Subcutaneous adipose tissue (tissue), 4 donors: ENCODE results near the gene SETD9. TPM values are rescaled to one million over a fixed set of nuclear protein-coding genes. Genes with fewer than 3 reads are reported as not detected.

Experiments
- CTCF ChIP-seq: fragments of 450-650 bp; IDR thresholded peaks from one replicate; pipeline ENCODE4 v1.5.1; 2016; ENCODE audit warnings: low read depth, mild to moderate bottlenecking, control low read depth, antibody characterized with exemption, moderate library complexity
- total RNA-seq, 4 donors: library from RNA; depleted of rRNA; stranded (reverse); fragments of >200 nt; gene quantifications; one replicate each; pipeline ENCODE4 v1.1.0, GENCODE V29; 2016

Gene SETD9
- total RNA-seq, 4 donors from 2014 or later = 11.0 to 26.1 (median 19.6) TPM

GRCh38 chr5:56893251-56893951 lies 16.0 kb upstream of the SETD9 start:
- no peak for TF ChIP-seq CTCF

- no peak for TF ChIP-seq CTCF
Measured at GRCh38 chr5:56896763-56897162, 12.6 kb upstream of the SETD9 start.

GRCh38 chr5:56898213-56898612 lies 11.2 kb upstream of the SETD9 start:
- no peak for TF ChIP-seq CTCF

GRCh38 chr5:56900395-56900794 lies 9.0 kb upstream of the SETD9 start:
- TF ChIP-seq CTCF = no peak

GRCh38 chr5:56900858-56901578 lies 8.4 kb upstream of the SETD9 start:
- no peak for TF ChIP-seq CTCF

GRCh38 chr5:56908942-56909293 lies 478 bp upstream of the SETD9 start:
- TF ChIP-seq CTCF = no peak

GRCh38 chr5:56910210-56910965 lies 992 bp downstream of the SETD9 start:
- TF ChIP-seq CTCF = no peak
